HG03460 (cell line): ENCODE results near the gene EFCAB10.
"Not testable (repeated sequence)": the region's sequence is repeated elsewhere in the genome, so short reads cannot be mapped to it uniquely, and the experiment has no call there.

ENCODE experiments used
- ATAC-seq: cut with Tn5 transposase; IDR thresholded peaks from one replicate; pipeline ENCODE4 v1.9.1; 2021; ENCODE audit not compliant: unreplicated experiment

EFCAB10 gene

DNA sequence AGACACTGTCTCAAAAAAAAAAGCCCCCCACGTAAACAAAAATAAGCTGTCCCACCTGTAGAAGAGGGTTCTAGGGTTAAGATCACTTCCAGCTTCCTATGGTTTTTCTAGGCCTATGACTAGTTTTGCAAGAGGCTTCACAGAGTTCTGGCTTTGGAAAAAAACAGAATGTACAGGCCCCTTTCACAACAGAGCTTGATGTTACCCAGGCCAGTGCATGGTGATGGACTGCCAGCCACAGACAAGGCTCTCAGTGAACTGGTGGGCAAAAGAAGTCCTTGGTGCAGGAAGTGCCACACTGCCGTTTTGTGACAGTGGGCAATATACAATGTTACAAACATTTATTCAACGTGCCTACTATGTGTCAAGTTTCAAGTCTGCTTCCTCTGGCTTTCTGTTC lies 18.3 kb upstream of the EFCAB10 start:
- no peak for ATAC-seq

DNA sequence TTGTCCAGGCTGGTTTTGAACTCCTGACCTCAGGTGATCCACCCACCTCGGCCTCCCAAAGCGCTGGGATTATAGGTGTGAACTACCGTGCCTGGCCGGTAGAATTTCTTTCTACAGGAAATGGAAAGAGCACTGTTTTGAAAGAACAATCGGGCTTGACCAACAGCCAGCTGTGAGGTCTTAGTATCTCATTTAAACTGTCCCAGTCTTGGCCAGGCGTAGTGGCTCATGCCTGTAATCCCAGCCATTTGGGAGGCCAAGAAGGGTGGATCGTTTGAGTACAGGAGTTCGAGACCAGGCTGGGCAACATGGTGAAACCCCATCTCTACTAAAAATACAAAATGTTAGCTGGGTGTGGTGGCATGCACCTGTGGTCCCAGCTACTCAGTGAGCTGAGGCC lies 17.8 kb upstream of the EFCAB10 start:
- not testable (repeated sequence) for ATAC-seq

DNA sequence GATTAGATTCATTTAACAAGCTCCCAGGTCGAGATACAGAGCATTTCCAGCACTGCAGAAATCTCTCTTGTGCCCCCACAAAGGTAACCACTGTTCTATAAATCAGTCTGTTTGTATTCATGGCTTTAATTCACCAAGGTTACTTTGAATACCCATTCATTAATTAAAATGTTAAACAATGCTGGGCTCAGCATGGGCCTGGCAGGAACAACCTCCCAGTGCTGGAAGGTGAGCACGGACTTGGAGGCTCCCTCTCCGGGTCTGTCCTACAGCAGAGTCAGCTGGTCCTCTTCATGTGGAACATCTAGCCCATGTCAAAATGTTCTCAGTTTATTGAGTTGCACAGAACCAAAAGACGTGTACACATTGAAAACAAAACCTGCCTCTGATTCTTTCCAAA lies 15.6 kb upstream of the EFCAB10 start:
- no peak for ATAC-seq

DNA sequence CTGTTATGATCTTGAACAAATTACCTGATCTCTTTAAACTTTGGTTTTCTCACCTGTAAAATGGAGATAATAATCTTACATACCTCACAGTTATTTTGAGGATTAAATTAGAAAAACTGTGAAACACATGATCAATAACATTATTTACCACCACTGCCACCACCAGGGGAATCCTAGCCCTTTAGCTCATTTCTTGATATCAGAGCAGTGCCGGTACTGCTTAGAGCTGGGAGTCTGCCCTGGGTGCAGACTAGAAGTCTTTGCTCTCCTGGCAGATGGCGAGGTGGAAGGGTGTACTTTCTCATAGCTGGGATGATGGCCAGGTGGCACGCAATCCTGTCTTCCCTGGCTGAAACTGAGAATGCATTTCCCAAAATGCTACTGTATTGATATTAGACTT lies 12.7 kb upstream of the EFCAB10 start:
- no peak for ATAC-seq

DNA sequence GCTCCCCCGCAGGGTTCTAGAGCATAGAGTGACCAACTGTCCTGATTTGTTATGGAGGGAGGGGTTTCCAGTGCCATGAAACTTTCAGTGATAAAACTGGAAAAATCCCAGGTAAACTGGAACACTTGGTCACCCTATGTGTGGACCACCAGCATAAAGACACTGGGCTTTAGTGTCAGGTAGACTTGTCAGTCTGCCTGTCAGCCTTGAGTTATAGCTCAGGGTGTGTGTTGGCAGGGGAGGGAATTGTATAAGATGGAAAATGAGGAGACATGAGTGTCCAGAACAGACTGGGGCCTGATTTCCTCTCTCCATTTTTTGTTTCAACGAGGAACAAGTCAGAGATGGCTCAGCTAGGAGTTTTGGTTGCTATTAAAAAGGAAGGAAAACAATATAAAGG lies 10.2 kb upstream of the EFCAB10 start:
- ATAC-seq: no peak

DNA sequence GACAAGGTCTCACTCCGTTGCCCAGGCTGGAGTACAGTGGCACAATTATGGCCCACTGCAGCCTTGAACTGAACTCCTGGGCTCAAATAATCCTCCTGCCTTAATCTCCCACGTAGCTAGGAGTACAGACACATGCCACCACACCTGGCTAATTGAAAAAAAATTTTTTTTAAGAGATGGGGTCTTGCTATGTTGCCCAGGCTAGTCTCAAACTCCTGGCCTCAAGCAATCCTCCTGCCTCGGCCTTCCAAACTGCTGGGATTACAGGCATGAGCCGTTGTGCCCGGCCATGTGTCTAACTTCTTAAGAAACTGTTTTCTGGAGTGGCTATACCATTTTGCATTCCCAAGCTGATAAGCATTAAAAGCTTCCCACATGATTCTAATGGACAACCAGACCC lies 9.5 kb upstream of the EFCAB10 start:
- ATAC-seq: no peak

DNA sequence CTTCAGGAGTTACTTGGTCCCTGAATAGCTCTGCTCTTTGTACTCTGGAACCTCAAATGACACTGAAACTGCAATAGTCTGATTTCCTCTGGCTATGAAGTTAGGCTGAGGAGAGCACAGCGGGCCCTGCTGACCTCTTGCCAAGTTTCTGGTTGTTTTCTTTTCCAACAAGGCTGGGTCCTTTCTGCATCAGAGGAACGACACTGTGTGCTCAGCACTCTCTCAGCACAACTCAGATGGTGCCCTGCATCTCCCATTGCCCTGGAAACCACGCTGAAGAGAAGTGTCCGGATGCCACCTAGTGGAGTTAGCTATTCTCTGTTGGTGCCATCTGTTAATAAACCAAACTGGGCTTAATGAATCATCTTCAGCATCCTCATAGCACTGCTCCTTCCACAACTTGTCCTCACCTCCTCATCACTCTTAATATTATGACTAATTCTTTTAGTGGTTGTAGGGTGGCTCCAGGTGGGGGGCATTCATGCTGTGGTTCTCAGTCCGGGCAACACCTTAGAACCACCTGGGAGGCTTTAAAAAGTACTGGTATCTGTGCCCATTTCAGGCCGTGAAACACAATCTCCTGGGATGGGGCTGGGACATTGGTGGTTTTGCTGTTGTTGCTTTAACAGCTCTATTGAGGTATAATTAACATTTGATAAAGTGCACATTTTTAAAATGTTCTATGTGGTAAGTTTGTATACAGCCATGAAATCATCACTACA lies 8.2 kb upstream of the EFCAB10 start:
- peak; percentile 94 for ATAC-seq

DNA sequence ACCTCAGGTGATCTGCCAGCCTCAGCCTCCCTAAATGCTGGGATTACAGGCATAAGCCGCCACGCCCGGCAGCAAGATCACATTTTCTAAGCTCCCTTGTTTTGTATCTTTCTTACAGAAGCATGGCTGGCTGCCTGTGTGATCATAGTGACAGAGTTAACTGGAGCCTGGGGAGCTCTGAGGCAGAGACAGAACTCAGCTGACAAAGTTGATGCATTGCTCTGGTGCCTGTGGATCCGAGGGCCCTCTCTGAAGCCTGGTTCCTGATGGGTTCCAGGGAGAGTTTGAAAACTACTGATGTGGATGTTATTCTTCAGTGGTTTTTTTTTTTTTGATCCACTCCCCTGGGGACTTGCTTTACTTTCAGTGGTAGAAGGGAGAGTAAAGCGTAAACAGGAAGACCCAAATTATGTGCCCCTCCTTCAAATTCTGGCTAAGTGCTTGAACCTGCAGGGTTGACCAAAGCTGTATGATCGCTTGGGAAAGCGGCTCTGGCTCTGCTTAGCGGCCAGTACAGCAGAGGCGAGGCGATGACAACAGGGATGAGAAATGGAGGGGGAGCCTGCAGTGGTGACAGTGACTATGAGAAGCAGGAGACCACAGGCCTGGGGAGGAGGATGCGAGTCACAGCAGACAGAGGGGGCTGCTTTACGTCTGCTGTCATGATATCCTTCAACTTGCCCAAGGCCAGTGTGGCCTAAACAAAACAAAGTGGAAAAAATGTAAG lies 6.8 kb upstream of the EFCAB10 start:
- no peak for ATAC-seq

DNA sequence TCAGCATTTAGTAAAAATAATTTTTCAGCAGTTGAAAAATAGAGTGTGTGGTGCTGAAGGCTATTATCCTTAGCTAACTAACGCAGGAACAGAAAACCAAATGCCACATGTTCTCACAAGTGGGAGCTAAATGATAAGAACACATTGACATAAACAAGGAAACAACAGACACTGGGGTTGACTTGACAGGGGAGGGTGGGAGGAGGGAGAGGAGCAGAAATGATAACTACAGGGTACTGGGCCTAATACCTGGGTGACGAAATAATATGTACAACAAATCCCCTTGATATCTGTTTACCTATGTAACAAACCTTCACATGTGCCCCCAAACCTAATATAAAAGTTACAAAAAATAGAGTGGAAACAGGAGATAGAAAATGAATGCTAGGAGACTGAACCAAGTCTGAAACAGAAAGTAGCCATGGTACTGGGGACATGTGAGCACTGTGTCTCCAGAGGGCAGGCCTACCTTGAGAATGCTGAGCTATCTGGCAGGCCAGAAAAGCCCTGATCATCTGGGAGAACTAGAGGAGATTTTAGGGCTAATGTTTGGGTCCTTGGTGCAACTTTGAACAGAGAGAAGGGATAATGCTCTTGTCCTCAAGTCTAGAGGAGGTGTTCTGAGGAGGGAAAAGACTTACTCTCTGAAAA lies 4.7 kb upstream of the EFCAB10 start:
- no peak for ATAC-seq

DNA sequence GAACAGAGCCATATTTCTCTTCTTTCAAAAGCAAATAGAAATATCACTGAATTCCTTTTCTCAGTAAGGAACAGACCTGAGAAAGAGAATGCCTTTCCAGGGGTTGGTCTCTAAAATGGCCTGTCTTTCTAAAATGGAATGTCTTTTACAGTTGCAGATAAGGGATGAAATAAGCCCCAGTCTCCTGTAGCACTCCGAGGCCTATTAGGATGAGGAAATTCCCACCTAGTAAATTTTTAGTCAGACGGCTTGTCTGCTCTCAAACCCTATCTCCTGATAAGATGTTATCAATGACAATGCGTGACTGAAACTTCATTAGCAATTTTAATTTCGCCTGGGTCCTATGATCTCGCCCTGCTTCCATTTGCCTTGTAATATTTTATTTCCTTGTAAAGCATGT lies 2.9 kb upstream of the EFCAB10 start:
- ATAC-seq: no peak

DNA sequence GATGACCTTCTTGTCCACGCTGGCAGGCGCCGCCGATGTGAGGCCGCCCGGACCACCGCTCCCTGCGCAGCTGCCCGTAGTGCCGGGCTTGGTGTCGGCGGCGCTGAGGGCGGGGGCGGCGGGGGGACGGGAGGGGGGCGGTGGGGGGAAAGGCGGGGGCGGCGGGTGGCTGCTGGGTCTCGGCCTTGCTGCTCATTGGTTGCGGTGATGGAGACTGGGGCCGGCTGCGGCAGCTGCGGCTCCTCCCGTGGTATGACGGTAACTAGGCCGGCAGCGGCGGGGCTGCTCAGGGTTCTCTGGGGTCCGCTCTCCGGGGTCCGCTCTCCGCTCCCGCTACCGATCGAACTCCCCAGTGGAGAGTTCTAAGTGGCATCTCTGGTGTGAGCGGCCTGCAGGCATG lies 1.8 kb upstream of the EFCAB10 start:
- ATAC-seq: no peak

DNA sequence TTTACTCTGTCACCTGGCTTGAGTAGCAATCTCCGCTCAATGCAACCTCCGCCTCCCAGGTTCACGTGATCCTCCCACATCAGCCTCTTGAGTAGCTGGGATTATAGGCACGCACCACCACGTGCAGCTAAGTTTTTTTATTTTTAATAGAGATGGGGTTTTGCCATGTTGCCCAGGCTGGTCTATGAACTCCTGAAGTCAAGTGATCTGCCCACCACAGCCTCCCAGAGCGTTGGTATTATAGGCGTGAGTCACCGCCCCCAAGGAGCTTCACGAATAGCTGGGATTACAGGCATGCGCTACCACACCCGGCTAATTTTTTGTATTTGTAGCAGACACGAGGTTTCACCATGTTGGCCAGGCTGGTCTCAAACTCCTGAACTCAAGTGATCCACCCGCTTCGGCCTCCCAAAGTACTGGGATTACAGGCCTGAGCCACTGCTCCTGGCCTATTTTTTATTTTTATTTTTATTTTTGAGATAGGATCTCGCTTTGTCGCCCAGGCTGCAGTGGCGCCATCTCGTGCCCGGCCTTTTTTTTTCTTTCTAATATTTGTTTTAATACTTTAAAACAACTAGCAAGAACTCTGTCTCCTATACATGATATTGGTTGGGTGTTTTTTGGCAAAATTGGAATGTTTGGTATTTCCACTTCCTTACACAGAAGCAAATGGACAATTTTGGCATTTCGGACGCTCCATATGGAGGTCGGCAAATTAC lies 1.1 kb downstream of the EFCAB10 start:
- ATAC-seq: no peak

DNA sequence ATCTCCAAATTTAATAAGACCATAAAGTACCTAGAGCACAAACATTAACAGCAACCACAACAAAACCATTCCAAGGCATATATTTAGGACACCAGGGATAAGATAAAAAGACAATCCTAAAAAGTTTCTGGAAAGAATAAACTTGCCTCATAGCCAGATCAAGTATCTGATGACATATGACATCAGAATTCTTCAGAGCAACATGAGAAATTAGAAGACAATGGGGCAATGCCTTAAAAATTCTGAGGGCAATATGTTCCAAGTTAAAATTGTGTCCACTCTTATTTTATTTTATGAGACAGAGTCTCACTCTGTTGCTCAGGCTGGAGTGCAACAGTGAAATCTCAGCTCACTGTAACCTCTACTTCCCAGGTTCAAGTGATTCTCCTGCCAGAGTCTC lies 2.8 kb downstream of the EFCAB10 start:
- ATAC-seq: no peak

DNA sequence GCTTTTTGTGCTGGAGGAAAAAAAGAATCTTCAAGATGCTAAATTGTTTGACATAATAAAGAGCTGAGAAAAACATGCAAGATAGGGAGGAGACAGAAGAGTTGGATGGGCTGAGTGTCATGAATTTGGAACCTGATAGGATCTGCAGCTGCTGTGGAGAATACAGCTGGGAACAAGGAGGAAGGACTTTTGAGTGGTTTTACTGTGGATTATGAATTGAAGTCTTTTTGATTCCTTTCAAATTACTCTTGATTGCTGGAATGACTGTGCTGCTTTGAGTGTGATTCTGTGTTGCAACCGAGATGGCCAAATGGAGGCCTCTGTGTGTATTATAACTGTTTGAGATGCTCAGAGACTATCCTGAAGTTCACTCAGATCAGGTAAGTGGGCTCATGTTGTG lies 4.0 kb downstream of the EFCAB10 start:
- ATAC-seq: no peak

DNA sequence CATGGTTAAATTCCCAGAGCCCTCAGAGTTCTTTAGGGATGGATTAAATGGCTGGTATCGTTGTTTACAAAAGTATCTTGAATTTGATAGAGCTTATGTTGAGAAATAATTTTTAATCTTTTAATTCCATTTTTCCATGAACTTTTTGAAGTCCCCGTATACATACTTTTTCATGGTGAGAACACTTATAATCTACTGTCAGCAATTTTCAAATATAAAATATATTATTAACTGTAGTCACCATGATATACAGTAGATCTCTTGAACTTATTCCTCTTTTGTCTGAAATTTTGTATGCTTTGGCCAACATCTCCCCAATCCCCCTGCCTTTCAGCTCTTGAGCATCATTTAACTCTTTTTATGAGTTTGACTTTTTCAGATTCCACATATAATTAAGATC lies 9.4 kb downstream of the EFCAB10 start:
- ATAC-seq: no peak

DNA sequence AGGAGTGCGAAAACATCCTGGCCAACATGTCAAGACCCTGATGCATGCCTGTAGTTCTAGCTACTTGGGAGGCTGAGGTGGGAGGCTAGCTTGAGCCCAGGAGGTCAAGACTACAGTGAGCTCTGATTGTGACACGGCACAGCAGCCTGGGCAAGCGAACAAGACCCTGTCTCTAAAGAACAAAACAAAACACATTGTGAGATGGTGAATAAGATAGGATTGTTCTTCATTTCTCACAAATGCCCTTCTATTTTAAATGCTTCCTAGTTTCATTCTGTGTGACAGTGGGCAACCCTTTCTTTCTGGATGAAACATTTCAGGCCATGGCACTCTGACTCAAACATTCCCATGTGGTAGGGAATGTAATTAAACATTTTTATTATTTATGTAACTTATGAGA lies 13.5 kb downstream of the EFCAB10 start:
- no peak for ATAC-seq

DNA sequence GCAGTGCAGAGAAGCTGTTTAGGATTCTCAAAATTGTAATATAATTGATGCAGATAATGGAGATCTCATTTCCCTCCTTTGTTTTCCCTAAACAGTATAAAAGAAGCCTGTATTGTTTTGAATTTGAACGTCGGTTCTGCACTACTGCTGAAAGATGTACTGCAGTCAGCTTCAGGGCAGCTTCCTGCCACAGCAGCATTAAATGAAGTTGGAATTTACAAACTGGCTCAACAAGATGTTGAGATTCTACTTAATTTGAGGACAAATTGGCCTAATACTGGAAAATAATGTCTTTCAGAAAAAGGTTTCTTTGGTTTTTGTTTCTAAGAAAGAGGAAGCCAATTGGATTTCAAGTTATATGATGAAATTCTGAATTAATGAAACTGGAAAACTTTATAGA lies 14.3 kb downstream of the EFCAB10 start:
- no peak for ATAC-seq

DNA sequence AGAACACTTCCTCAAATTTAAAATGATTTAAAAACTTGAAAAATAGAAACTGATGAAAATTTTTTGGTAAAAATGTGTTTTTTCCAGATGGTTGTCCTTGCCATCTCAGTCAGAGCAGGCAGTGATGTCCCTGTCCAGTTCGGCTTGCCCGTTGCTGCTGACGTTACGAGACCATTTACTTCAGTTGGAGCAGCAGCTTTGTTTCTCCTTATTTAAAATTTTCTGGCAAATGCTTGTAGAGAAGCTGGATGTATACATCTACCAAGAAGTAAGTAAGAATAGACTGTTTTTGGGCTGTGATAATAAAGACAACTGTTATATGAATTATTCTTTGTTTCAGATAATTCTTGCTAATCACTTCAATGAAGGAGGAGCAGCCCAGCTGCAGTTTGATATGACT lies 16.1 kb downstream of the EFCAB10 start:
- ATAC-seq: no peak

DNA sequence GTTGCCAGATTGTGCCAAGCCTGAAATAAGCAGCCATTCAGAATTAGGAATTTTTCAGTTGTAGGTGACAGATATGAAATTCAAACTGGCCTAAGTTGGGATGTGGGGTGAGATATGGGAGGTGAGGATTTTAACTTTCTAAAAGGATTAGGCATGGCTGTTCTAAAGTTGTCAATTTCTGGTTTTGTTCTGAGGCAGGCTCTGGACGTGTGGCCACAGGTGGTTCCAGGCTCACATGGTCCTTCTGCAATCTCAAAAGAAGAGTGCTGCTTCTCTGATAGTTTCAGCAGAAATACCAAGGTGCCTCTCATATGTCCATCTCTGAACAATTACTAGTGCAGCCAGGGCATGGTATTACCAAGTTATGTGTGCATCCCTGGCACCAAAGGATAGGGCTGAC lies 21.4 kb downstream of the EFCAB10 start:
- ATAC-seq: no peak

DNA sequence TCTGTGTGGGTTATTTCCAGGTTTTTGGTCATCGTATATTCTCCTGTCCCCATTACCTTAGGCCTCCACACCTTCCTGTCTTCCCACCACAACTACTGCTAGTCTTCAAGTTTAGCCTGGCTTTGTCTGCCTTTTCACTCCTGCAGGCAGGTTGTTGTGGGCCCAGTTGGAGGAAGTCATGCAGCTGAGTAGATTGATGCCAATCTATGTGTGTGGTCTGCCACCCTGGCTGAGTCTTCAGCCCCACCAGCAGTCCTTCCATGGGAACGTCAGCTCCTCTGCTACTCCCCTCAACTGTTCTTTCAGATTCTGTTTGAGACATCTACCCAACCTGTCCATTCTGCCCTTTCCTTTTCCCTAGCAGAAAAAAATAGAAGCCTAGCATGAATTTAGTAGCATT lies 43.0 kb downstream of the EFCAB10 start:
- ATAC-seq: no peak

DNA sequence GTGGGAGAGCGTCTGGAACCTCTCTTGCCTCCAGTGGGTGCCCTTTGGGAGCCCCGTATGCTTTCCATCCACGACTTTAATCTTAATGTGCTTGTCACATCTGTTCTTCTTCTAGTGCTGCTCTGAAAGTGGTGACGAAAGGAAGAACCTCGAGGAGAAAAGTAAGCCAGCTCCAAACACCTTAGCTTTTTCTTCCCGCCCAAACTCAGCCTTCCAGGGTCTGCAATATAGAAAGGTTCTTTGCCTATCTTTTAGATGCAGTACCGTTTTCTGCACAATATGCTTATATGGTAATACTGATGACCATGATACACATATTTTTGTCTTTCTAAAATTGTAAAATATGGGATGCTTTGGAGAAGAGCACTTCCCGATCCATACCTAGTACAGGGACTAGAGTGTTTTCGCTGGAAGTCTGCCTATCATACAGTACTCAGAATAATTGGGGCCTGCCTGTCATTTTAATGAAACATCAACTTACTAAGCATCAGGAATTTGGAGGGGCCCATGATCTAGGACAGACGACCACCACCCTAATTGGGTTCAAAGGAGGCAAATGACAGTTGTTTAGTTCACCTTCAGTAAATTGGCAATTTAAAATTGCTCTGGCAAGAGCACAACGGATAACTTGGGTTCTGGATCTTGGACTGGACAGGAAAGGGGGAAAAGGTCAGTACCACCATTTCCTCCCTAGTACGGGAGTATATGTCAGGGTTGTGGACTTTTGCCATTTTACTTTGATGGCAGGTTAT lies 48.4 kb downstream of the EFCAB10 start:
- no peak for ATAC-seq
